KMS-11 (cell line): ENCODE measurements around the gene ADGRB3.

Source experiments
- H2AFZ ChIP-seq: fragments of 200-600 bp; sonication (generic); 2 replicates; pipeline ENCODE4 v1.6.1; 2016; ENCODE audit warnings: antibody characterized with exemption, mixed run types, low read depth
- H3K27ac ChIP-seq: fragments of 200-600 bp; sonication (generic); 2 replicates; pipeline ENCODE4 v1.6.1; 2016; ENCODE audit warnings: mild to moderate bottlenecking, mixed run types
- H3K27me3 ChIP-seq: fragments of 200-600 bp; sonication (generic); 2 replicates; pipeline ENCODE4 v1.6.1; 2017; ENCODE audit warnings: mild to moderate bottlenecking, low read depth, mixed run types, moderate library complexity; ENCODE audit not compliant: insufficient read depth
- H3K36me3 ChIP-seq: fragments of 200-600 bp; sonication (generic); 2 replicates; pipeline ENCODE4 v1.6.1; 2017; ENCODE audit warnings: mild to moderate bottlenecking, mixed run types; ENCODE audit not compliant: insufficient read depth
- H3K4me1 ChIP-seq: fragments of 200-600 bp; sonication (generic); 2 replicates; pipeline ENCODE4 v1.6.1; 2016; ENCODE audit warnings: mild to moderate bottlenecking, low read depth, mixed run types; ENCODE audit not compliant: poor library complexity, severe bottlenecking
- H3K4me2 ChIP-seq: fragments of 200-600 bp; sonication (generic); 2 replicates; pipeline ENCODE4 v1.7.0; 2016; ENCODE audit warnings: mild to moderate bottlenecking, mixed run types
- H3K4me3 ChIP-seq: fragments of 200-600 bp; sonication (generic); IDR thresholded peaks from 2 replicates; pipeline ENCODE4 v1.6.1; 2017; ENCODE audit warnings: low read depth, low read length, mixed read lengths; ENCODE audit not compliant: insufficient read depth
- H3K79me2 ChIP-seq: fragments of 200-600 bp; sonication (generic); 2 replicates; pipeline ENCODE4 v1.6.1; 2016; ENCODE audit warnings: low read depth, mixed run types; ENCODE audit not compliant: insufficient read depth
- H3K9ac ChIP-seq: fragments of 200-600 bp; sonication (generic); 2 replicates; pipeline ENCODE4 v1.6.1; 2016; ENCODE audit warnings: mild to moderate bottlenecking, mixed run types
- H4K20me1 ChIP-seq: fragments of 200-600 bp; sonication (generic); 2 replicates; pipeline ENCODE4 v1.6.1; 2016; ENCODE audit warnings: mild to moderate bottlenecking, mixed run types; ENCODE audit not compliant: insufficient read depth
- CTCF ChIP-seq: fragments of 200-600 bp; sonication (generic); conservative IDR thresholded peaks from 2 replicates; pipeline ENCODE4 v1.6.1; 2017; ENCODE audit warnings: low read depth, mild to moderate bottlenecking, antibody characterized with exemption, low read length, moderate library complexity, mixed read lengths

The ADGRB3 gene

GRCh38 chr6:68727699-68728098, 92.6 kb downstream of the ADGRB3 start:
- Histone ChIP-seq H3K4me2 (no peak overlapping the region), H2AFZ (no peak overlapping the region), H3K4me1 (no peaks in the 10 kb centered on the region), H3K4me3 (no peak overlapping the region), H3K27ac (no peak overlapping the region), H3K36me3 (no peaks in the 10 kb centered on the region), H3K27me3 (no peaks in the 10 kb centered on the region), H3K9ac (no peak overlapping the region), H4K20me1 (no peaks in the 10 kb centered on the region), H3K79me2 (no peaks in the 10 kb centered on the region)
- no peak for TF ChIP-seq CTCF

- H3K79me2 ChIP-seq = no peaks in the 10 kb centered on the region
- H3K27ac ChIP-seq = no peak overlapping the region
- H3K36me3 ChIP-seq = no peaks in the 10 kb centered on the region
- no peaks in the 10 kb centered on the region for H4K20me1 ChIP-seq
- no peak overlapping the region for H3K4me3 ChIP-seq
- no peak overlapping the region for H3K9ac ChIP-seq
- no peak for TF ChIP-seq CTCF
- H3K4me1 ChIP-seq = no peaks in the 10 kb centered on the region
- no peaks in the 10 kb centered on the region for H3K27me3 ChIP-seq
- no peak overlapping the region for H2AFZ ChIP-seq
- H3K4me2 ChIP-seq = no peak overlapping the region
Observed at GRCh38 chr6:68728159-68728979, 93.3 kb downstream of the ADGRB3 start.

- no peak overlapping the region for H3K9ac ChIP-seq
- no peak overlapping the region for H2AFZ ChIP-seq
- no peak for TF ChIP-seq CTCF
- H3K4me3 ChIP-seq = no peak overlapping the region
- H3K4me2 ChIP-seq = no peak overlapping the region
- no peak overlapping the region for H3K27ac ChIP-seq
- no peaks in the 10 kb centered on the region for H3K36me3 ChIP-seq
- no peaks in the 10 kb centered on the region for H3K79me2 ChIP-seq
- H3K4me1 ChIP-seq = no peaks in the 10 kb centered on the region
- H4K20me1 ChIP-seq = no peaks in the 10 kb centered on the region
- H3K27me3 ChIP-seq = no peaks in the 10 kb centered on the region
Observed at GRCh38 chr6:68729377-68729903, 94.4 kb downstream of the ADGRB3 start.

- no peak overlapping the region for H3K4me3 ChIP-seq
- no peaks in the 10 kb centered on the region for H3K79me2 ChIP-seq
- H3K9ac ChIP-seq = no peak overlapping the region
- no peak overlapping the region for H2AFZ ChIP-seq
- no peaks in the 10 kb centered on the region for H4K20me1 ChIP-seq
- no peak overlapping the region for H3K4me2 ChIP-seq
- TF ChIP-seq CTCF = no peak
- no peaks in the 10 kb centered on the region for H3K4me1 ChIP-seq
- no peaks in the 10 kb centered on the region for H3K27me3 ChIP-seq
- no peaks in the 10 kb centered on the region for H3K36me3 ChIP-seq
- H3K27ac ChIP-seq = no peak overlapping the region
Observed at GRCh38 chr6:68730291-68731054, 95.4 kb downstream of the ADGRB3 start.
